GM18519 (cell line): ENCODE data around the gene FGD4.

ENCODE experiments used
- ATAC-seq: cut with Tn5 transposase; IDR thresholded peaks from one replicate; pipeline ENCODE4 v1.9.1; 2021; ENCODE audit warnings: mild to moderate bottlenecking, moderate library complexity; ENCODE audit not compliant: unreplicated experiment, low FRiP score

FGD4 gene

DNA sequence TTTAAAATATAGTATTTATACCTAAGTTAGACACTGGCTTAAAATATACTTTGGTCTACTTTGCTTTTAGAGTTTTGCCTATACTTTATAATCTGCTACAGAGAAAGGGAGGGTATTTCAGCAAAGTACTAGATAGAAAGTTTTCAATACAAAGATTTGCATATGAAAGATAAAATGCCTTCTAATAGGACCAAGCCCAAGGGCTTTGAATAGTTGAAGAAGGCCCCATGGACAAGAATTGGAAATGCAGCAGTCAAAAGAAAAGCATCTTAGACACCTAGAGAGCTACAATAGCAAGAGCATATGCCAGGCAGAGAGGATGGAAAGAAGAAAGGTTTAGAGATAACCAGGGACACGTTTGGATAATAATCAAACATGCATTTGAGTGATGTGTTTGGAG is 196.7 kb downstream of the FGD4 start:
- no peak for ATAC-seq

DNA sequence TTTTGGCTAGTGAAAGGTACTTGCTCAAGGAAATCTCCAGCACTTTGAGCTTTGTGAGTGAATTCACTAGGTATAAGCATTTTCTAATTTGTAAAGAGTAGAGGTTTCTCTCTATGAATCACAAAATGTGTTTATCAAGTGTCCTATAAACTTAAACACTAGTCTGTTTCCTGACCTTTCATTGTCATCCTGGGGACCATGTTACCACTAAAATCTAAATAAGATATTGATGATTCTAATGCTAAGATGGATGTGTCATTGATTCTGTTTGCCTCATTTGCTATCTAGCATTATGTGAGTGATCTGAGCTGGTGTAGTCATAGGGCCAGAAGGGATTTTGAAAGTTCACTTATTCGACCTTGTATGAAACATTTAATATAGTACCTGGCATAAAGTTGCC is 199.3 kb downstream of the FGD4 start:
- ATAC-seq = no peak

DNA sequence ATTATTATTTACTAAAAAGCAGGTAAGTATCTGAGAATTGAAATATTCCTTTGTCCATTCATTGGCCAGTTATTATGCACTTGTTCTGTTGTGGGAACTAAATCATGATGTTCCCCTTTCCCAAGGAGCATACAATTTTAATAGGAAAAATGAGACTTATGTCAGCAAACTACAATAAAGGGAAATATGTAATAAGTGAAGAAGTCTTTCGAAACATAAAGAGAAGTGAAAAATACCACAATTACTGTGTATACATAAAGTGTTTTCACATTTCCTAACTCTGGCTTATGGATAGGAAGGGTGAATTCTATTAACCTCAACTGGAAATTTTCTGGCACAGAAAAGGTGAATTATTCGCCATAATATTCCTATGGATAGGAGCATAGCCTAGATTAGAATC is 201.3 kb downstream of the FGD4 start:
- ATAC-seq = no peak

GRCh38 chr12:32603071-32603470 is 203.7 kb downstream of the FGD4 start:
- ATAC-seq = no peak

GRCh38 chr12:32603858-32604257 is 204.5 kb downstream of the FGD4 start:
- ATAC-seq = peak; percentile 83

- no peak for ATAC-seq
Observed at GRCh38 chr12:32604565-32604964, 205.2 kb downstream of the FGD4 start.

DNA sequence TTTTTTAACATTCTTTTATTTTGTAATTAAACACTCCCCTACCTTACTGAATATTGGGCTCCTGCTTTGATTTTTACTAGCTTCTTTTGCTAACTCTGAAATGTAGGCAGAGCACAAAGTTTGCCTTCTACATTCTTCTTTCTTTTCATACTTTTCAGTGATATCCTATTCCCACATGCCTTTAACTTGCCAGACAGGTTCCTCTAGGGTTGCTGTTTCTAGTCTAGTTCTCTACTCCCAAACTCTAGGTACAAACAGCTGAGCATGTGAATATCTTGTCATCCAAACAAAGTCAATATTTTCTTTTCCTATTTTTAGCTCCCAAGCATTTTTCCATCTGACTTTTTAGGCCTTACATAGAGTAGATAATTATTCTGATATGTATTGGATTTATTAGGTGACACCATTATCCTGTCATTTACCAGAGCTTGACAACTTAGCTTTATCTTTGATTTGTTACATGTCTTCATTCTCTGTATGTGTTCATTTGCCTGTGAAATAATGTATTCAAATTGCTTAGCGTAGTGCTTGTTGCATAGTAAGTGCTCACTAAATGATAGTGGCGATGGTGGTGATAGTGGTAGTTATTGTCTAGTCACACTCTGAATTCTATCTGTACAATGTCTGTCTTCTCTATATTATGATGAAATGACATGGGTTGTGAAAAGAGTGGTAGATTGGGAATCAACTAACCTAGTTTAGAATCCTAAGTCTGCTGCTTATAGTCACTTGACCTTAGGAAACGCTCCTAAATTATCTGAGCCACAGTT is 206.2 kb downstream of the FGD4 start:
- ATAC-seq = no peak

DNA sequence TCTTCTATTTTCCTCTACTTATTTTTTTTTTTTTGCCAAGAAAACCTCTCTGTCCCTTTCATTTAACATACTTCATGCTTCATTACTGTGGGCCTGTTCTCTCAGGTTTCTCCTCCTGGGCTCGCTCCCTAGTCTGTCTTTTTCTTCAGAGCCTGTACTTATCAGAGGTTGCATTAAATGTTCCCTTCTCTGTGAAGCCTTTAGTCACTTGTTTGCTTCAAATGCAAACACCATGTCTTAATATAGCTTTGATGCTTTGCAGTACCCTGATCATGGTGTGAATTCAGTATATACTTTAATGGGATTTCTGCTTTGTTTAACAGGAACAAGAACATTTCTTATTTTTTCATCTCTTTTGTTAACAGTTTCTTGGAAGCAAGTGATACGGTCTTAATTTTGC is 207.1 kb downstream of the FGD4 start:
- ATAC-seq = no peak

DNA sequence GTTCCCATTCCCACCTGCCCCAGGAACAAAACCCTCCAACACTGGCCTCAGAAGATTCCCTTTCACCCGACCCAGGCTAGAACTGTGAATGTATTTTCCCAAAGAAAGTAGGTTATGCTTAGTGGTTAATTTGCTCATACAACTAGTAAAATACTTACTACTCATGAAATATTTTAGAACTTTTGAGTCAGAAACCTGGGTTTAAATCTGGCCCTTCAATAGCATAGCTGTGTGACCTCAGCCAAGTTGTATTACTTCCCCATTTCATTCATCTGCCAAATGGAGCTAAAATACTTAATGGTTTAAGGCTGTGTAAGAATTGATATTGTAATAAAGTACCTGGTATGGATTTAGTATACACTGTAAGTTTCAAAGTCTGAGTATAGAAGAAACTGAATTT is 210.6 kb downstream of the FGD4 start:
- peak; percentile 73 for ATAC-seq

DNA sequence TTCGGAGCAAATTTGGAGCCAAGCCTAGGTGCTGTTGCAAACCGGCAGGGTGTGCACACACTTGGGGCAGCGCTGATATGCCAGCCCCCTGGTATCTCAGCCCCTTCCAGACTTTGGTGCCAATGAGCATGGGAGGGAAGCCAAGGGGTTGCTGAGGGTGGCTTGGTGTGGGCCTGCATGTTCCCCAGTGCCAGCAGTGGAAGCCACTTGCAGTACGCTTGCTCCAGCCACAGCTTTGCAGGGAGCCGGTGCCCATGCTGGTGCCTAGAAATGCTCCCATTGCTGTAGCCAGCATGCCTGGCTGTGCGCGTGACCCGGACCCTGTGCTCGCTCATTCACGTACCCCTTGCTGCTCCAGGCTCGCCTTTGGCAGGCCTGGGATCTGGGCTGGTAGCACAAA is 212.6 kb downstream of the FGD4 start:
- no peak for ATAC-seq

- ATAC-seq = no peak
Observed at GRCh38 chr12:32612658-32613614, 213.6 kb downstream of the FGD4 start.

- no peak for ATAC-seq
Observed at GRCh38 chr12:32615441-32615840, 216.1 kb downstream of the FGD4 start.

- ATAC-seq = no peak
Observed at GRCh38 chr12:32617534-32617933, 218.2 kb downstream of the FGD4 start.

GRCh38 chr12:32618115-32618514 is 218.8 kb downstream of the FGD4 start:
- ATAC-seq = no peak

GRCh38 chr12:32627976-32628375 is 228.6 kb downstream of the FGD4 start:
- ATAC-seq = no peak

DNA sequence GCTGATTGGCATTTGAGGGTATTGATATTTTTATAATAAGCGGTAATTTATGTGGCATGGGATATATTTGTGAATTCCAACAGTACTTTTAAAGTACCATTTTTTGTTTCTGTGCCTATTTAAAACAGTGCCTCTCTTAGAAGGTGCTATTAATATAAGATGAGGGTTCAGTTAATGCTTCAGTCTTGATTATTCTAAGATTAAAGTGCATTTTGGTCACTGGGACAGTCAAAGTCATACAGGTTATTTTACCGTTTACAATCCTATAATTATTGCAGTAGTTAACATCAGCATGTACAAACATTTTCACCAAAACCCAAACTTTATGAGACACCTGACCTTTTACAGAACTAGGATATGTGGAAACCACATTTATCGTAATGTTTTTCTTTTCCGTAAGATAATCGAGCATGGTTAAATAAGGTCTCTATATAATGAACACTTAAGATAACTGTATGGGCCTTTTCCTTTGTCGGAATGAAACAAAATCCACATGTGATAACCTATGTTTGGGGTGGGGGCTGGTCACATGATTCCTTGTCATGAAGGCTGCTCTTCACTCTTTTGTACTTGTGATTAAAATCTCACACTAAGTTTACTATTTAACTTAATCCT is 242.0 kb downstream of the FGD4 start:
- no peak for ATAC-seq

GRCh38 chr12:32644431-32644830 is 245.1 kb downstream of the FGD4 start:
- no peak for ATAC-seq

GRCh38 chr12:32647275-32647674 is 247.9 kb downstream of the FGD4 start:
- ATAC-seq = no peak

DNA sequence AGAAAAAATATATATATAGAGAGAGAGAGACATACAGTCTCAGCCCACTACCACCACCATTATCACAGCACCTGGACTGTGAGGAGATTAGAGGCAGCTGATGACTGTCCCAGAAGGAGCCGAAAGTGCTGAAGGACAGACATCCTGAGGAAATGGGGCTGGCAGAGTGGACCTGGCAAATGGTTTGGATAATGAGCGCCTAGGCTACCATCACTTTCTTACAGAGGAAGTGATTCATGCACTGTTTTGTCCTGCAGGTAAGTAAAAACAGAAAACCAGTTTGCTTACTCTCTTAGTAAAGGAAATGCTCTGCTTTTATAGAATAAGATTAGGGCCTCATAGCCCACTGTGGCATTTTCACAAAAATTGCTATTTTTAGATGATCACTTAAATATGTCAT is 251.2 kb downstream of the FGD4 start:
- ATAC-seq = no peak

- ATAC-seq = no peak
Observed at GRCh38 chr12:32651151-32651955, 252.0 kb downstream of the FGD4 start.

- no peak for ATAC-seq
Observed at GRCh38 chr12:32651956-32652210, 252.5 kb downstream of the FGD4 start.
